Neural cell (in vitro differentiated cells): Measurements from ENCODE around the gene IRAK4. TPM values are rescaled to one million over a fixed set of nuclear protein-coding genes. Genes with fewer than 3 reads are reported as not detected.

Experiments
- H2AFZ ChIP-seq: fragments of 200-600, 300-800 bp; sonication (generic), shearing (Covaris generic); 2 replicates; pipeline ENCODE4 v1.6.0; 2014; ENCODE audit warnings: low read depth, mild to moderate bottlenecking, antibody characterized with exemption, low read length, moderate library complexity
- H3F3A ChIP-seq: fragments of 200-600 bp; shearing (Covaris generic); 2 replicates; pipeline ENCODE4 v1.6.1; 2016; ENCODE audit warnings: mild to moderate bottlenecking, moderate library complexity, mixed read lengths, antibody characterized with exemption, low read length; ENCODE audit not compliant: insufficient read depth, poor library complexity, severe bottlenecking
- H3K27ac ChIP-seq: fragments of 200-600, 300-800 bp; sonication (generic), shearing (Covaris generic); 2 replicates; pipeline ENCODE4 v1.5.1; 2014; ENCODE audit warnings: mild to moderate bottlenecking, low read length, moderate library complexity
- H3K27me3 ChIP-seq: fragments of 300-800, 200-600 bp; sonication (generic), shearing (Covaris generic); 2 replicates; pipeline ENCODE4 v1.6.0; 2014; ENCODE audit warnings: mild to moderate bottlenecking, low read depth, low read length, moderate library complexity; ENCODE audit not compliant: insufficient read depth
- H3K36me3 ChIP-seq: fragments of 300-800, 200-600 bp; sonication (generic), shearing (Covaris generic); 2 replicates; pipeline ENCODE4 v1.5.1; 2014; ENCODE audit warnings: mild to moderate bottlenecking, antibody characterized with exemption, low read length, moderate library complexity; ENCODE audit not compliant: insufficient read depth
- H3K4me2 ChIP-seq: fragments of 300-800, 200-600 bp; sonication (generic), shearing (Covaris generic); 2 replicates; pipeline ENCODE4 v1.6.0; 2014; ENCODE audit warnings: mild to moderate bottlenecking, low read length
- H3K4me3 ChIP-seq: fragments of 300-800, 200-600 bp; sonication (generic), shearing (Covaris generic); 2 replicates; pipeline ENCODE4 v1.5.1; 2014; ENCODE audit warnings: mild to moderate bottlenecking, low read length, moderate library complexity
- H3K79me2 ChIP-seq: fragments of 200-600 bp; shearing (Covaris generic); replicated peaks from 2 replicates; pipeline ENCODE4 v1.6.0; 2014; ENCODE audit warnings: mild to moderate bottlenecking, low read length, moderate library complexity; ENCODE audit not compliant: insufficient read depth
- H3K9ac ChIP-seq: fragments of 300-800, 200-600 bp; sonication (generic), shearing (Covaris generic); 2 replicates; pipeline ENCODE4 v1.6.1; 2016; ENCODE audit warnings: mild to moderate bottlenecking, low read length, mixed read lengths
- H3K9me2 ChIP-seq: fragments of 200-600 bp; shearing (Covaris generic); 2 replicates; pipeline ENCODE4 v1.6.1; 2016; ENCODE audit warnings: mild to moderate bottlenecking, low read length, mixed read lengths; ENCODE audit not compliant: insufficient read depth
- H3K9me3 ChIP-seq: fragments of 200-600, 300-800 bp; sonication (generic), shearing (Covaris generic); 2 replicates; pipeline ENCODE4 v1.6.1; 2016; ENCODE audit warnings: mild to moderate bottlenecking, mixed run types, low read length, moderate library complexity, mixed read lengths
- H4K20me1 ChIP-seq: fragments of 200-600 bp; shearing (Covaris generic); 2 replicates; pipeline ENCODE4 v1.6.1; 2016; ENCODE audit warnings: mild to moderate bottlenecking, mixed run types; ENCODE audit not compliant: insufficient read depth
- CTCF ChIP-seq: fragments of 450-650 bp; IDR thresholded peaks from 2 replicates; pipeline ENCODE4 v1.5.1; 2014; ENCODE audit warnings: antibody characterized with exemption, mild to moderate bottlenecking, moderate library complexity; ENCODE audit not compliant: poor library complexity, severe bottlenecking
- EP300 ChIP-seq: fragments of 450-650 bp; conservative IDR thresholded peaks from 2 replicates; pipeline ENCODE4 v1.6.1; 2014; ENCODE audit warnings: antibody characterized with exemption, mild to moderate bottlenecking, moderate library complexity; ENCODE audit not compliant: poor library complexity, severe bottlenecking
- EZH2 ChIP-seq: fragments of 200-600, 300-800 bp; shearing (Covaris generic), sonication (generic); IDR thresholded peaks from 2 replicates; pipeline ENCODE4 v1.6.1; 2014; ENCODE audit warnings: antibody characterized with exemption, low read length, borderline replicate concordance, mild to moderate bottlenecking; ENCODE audit not compliant: insufficient read depth, poor library complexity, severe bottlenecking
- MXI1 ChIP-seq: fragments of 450-650 bp; conservative IDR thresholded peaks from 2 replicates; pipeline ENCODE4 v1.6.1; 2014; ENCODE audit warnings: antibody characterized with exemption, mild to moderate bottlenecking; ENCODE audit not compliant: poor library complexity, severe bottlenecking
- POLR2AphosphoS5 ChIP-seq: IDR thresholded peaks from 2 replicates; pipeline ENCODE4 v1.6.1; 2012
- RAD21 ChIP-seq: fragments of 450-650 bp; conservative IDR thresholded peaks from 2 replicates; pipeline ENCODE4 v1.6.1; 2014; ENCODE audit warnings: antibody characterized with exemption, mild to moderate bottlenecking, moderate library complexity
- SMC3 ChIP-seq: fragments of 450-650 bp; conservative IDR thresholded peaks from 2 replicates; pipeline ENCODE4 v1.6.1; 2014; ENCODE audit warnings: antibody characterized with exemption, mild to moderate bottlenecking, moderate library complexity; ENCODE audit not compliant: poor library complexity
- TAF1 ChIP-seq: IDR thresholded peaks from 2 replicates; pipeline ENCODE4 v1.6.1; 2012; ENCODE audit warnings: low read depth
- polyA plus RNA-seq: library from polyadenylated mRNA; depleted of rRNA; stranded (reverse); fragments of >200 nt; gene quantifications from 2 replicates; pipeline ENCODE4 v1.2.3, GENCODE V29; 2014
- TF ChIP-seq, protein P1 (sequence below): IDR thresholded peaks from 2 replicates; pipeline ENCODE4 v1.6.1; 2012; ENCODE audit warnings: borderline replicate concordance

Gene IRAK4
- polyA plus RNA-seq, 1 donor from 2014 or later = 7.0 TPM

- no peak overlapping the region for H3K4me2 ChIP-seq
- no peaks in the 10 kb centered on the region for H3F3A ChIP-seq
- H3K27me3 ChIP-seq = no peaks in the 10 kb centered on the region
- H2AFZ ChIP-seq = no peak overlapping the region
- TF ChIP-seq CTCF = no peak
- no peak for TF ChIP-seq RAD21
- TF ChIP-seq POLR2AphosphoS5 = no peak
- TF ChIP-seq MXI1 = no peak
- no peak for TF ChIP-seq EP300
- TF ChIP-seq, protein P1, sequence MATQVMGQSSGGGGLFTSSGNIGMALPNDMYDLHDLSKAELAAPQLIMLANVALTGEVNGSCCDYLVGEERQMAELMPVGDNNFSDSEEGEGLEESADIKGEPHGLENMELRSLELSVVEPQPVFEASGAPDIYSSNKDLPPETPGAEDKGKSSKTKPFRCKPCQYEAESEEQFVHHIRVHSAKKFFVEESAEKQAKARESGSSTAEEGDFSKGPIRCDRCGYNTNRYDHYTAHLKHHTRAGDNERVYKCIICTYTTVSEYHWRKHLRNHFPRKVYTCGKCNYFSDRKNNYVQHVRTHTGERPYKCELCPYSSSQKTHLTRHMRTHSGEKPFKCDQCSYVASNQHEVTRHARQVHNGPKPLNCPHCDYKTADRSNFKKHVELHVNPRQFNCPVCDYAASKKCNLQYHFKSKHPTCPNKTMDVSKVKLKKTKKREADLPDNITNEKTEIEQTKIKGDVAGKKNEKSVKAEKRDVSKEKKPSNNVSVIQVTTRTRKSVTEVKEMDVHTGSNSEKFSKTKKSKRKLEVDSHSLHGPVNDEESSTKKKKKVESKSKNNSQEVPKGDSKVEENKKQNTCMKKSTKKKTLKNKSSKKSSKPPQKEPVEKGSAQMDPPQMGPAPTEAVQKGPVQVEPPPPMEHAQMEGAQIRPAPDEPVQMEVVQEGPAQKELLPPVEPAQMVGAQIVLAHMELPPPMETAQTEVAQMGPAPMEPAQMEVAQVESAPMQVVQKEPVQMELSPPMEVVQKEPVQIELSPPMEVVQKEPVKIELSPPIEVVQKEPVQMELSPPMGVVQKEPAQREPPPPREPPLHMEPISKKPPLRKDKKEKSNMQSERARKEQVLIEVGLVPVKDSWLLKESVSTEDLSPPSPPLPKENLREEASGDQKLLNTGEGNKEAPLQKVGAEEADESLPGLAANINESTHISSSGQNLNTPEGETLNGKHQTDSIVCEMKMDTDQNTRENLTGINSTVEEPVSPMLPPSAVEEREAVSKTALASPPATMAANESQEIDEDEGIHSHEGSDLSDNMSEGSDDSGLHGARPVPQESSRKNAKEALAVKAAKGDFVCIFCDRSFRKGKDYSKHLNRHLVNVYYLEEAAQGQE = no peak
- TF ChIP-seq EZH2 = no peak
- no peak for TF ChIP-seq TAF1
- TF ChIP-seq SMC3 = no peak
- peaks cover 13% of the 10 kb centered on the region for H3K36me3 ChIP-seq
- H3K9me2 ChIP-seq = no peaks in the 10 kb centered on the region
- no peaks in the 10 kb centered on the region for H3K9me3 ChIP-seq
- no peak overlapping the region for H3K4me3 ChIP-seq
- no peaks in the 10 kb centered on the region for H3K79me2 ChIP-seq
- H3K9ac ChIP-seq = no peak overlapping the region
- H4K20me1 ChIP-seq = no peaks in the 10 kb centered on the region
- H3K27ac ChIP-seq = no peak overlapping the region
Observed at GRCh38 chr12:43736927-43737440, 21.8 kb upstream of the IRAK4 start.

DNA sequence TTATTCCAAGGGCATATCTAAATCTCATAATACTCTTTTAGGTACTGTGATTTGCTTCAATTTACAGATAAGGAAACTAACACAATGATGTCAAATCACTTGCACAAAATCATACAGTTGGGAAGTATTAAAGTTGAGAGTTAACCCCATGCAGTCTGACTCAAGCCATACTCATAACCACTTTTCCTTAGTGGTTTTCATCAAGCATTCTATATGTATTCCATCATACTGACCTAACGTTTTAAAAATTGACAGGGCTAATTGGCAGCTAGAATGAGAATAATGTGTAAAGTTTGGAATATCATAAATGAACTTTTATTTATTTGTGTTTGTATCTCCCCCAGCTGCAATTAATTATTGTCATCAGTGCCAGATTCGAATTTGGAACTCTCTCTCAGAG lies 21.1 kb upstream of the IRAK4 start:
- Histone ChIP-seq H3K79me2 (no peaks in the 10 kb centered on the region), H4K20me1 (no peaks in the 10 kb centered on the region), H3K27me3 (no peaks in the 10 kb centered on the region), H3F3A (no peaks in the 10 kb centered on the region), H3K4me3 (no peak overlapping the region), H3K9ac (no peak overlapping the region), H3K9me3 (no peaks in the 10 kb centered on the region), H3K9me2 (no peaks in the 10 kb centered on the region), H3K27ac (no peak overlapping the region), H2AFZ (no peak overlapping the region), H3K4me2 (no peak overlapping the region), H3K36me3 (peaks cover 13% of the 10 kb centered on the region)
- TF ChIP-seq SMC3 (no peak), RAD21 (no peak), CTCF (no peak), EP300 (no peak), POLR2AphosphoS5 (no peak), EZH2 (no peak), MXI1 (no peak), TAF1 (no peak)
- TF ChIP-seq, protein P1 = no peak
